HG02938 (cell line): ENCODE measurements around the gene PIWIL1.

Experiments used
- ATAC-seq: cut with Tn5 transposase; IDR thresholded peaks from one replicate; pipeline ENCODE4 v1.9.1; 2021; ENCODE audit warnings: mild to moderate bottlenecking, moderate library complexity; ENCODE audit not compliant: unreplicated experiment

Gene PIWIL1

DNA sequence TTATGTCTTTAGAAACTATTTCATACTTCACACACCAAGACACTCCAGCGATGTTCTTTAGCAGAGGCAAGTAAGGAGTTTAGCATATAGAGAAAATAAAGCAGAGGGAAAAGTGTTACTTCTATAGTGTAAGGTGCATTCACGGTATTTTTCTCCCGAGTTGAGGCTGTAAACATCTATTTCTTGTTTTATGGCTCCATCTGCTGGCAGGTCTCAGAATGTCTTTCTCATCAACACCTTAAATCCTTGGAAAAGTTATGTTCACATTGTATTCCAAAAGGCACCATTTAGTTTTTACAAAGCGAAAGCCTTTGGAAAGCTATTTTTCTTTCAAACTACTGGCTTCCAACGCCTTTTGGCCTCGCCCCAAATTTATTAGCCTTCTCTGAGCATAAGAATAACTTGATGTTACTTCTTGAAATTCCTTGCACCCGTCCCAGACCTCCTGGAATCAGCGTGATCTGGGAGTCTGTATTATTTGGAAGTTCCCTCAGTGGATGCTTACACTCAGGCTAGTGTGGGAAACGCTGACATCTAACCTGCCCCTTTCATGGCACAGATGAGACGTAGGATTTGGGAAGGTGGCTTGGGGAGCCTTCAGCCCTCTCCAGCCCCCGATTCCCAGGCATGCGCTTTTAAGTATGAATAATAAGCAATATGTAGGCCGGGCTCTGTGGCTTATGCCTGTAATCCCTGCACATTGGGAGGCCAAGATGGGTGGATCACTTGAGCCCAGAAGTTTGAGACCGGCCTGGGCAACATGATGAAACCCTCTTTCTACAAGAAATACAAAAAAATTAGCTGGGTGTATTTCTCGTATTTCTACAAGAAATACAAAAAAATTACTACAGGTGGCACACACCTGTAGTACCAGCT lies 1.9 kb upstream of the PIWIL1 start:
- no peak for ATAC-seq

DNA sequence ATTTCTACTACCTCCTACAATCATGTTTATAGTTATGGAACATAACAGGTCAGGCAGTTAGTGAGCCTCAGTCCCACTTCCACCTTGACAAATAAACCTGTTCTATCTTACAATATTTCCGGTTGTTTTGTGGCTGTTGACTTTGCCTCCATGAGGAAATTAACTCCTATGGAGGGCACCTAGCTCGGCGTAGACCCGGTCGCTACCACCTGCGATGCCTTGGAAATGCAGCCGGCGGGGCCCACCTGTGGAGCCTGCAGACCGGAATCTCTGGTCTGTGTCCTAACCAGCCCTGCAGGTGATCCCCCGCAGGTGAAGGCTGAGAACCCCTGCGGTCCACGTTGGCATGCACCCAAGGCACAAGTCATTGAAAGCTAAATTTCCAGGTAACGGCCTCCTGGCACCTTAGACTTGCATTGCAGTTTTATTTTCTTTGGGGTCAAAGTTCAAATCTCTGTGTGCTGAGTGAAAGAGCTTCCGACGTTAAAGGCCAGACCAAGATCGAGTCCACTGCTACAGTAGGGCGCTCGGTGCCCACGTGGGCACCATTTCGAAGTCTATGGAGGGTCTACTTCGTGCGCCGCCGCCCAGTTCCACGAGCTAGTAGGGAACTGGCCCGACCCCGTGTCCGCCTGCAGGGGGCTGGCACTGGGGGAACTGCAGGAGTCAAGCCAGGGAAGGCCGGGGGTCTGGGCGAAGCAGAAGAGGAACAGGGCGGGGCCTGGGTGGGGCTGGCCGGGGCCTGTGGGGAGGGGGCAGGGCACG lies 782 bp upstream of the PIWIL1 start:
- no peak for ATAC-seq

DNA sequence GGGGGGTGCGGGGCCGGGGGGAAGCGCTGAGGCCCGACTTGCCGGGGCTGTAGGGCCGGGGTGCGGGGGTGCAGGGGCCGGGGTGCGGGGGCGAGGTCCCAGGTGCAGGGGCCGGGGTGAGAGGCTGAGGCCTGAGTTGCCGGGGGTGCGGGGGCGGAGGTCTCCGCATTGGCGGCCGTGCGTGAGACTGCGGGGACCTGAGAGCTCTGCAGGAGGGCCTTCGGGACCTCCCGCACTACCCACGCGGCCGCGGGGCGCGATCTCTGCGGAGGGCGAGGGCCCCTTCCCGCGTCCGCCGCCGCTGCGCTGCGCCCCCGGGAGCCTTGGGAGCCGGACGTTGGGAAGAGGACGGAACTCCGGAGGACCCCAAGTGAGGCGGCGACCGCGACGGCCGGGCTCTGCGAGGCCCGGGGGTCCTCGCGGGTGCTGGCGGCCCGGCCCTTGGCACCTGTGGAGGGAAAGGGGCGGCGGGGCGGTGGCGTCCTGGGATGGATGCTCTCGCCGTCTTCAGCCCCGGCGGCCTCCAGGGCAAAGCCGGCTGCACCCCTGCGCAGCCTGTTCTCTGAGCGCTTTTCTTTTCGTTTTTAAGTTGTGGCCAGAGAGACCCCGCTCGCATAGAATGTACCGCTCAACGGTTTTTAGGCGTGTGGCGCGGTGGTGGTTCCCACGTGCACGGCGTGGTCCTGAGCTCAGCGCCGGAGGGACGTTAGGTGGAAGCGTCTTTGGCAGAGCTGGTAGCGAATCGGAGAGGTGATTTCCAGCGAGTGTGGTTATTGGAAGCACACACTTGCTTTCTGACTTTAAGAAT lies 1.3 kb downstream of the PIWIL1 start:
- no peak for ATAC-seq

DNA sequence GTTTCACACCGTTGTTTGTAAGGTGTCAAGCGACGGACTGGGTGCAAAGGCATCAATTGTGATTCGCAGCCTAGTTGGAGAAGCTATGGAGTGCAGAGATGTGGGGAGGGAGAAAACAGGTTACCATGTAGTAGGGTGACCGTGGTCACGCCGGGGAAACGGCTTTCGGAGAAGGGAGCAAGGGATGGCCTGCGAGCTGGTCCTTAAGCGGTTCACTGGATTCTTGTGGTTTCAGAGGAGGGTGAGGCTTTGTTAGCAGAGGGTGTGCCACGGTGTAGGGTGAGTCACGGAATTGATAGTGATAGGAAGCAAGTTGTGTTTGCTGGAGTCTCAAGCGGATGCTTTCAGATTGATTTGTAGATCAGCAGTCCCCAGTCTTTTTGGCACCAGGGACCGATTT lies 2.3 kb downstream of the PIWIL1 start:
- ATAC-seq: no peak

DNA sequence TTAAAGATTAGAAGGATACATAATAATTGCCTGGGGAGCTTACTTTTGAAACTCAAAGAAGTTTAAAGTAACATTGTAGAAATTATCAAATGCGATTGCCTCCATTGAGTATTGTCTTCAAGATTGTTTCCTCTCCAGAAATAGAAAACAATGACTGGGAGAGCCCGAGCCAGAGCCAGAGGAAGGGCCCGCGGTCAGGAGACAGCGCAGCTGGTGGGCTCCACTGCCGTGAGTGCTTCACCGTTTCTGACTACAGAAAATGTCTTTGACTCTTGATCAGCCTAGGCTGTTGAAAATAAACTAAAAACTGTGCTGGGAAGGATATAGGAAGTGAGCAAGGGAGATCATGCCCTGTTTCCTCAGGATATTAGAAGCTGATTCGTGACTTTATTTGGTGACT lies 4.8 kb downstream of the PIWIL1 start:
- no peak for ATAC-seq

DNA sequence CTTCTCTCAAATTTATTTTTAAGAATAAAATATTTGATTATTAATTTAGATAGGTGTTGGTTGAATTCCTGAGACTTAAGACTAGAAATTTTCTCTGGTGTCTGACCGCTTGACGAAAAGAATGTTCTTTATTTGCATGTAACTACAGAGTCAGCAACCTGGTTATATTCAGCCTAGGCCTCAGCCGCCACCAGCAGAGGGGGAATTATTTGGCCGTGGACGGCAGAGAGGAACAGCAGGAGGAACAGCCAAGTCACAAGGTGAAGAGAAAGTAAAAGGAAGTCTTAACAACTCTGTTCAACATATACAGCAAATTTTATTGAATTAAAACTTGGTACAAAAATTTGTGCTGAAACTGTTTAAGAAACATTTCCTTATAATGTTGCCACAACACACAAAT lies 5.2 kb downstream of the PIWIL1 start:
- no peak for ATAC-seq

DNA sequence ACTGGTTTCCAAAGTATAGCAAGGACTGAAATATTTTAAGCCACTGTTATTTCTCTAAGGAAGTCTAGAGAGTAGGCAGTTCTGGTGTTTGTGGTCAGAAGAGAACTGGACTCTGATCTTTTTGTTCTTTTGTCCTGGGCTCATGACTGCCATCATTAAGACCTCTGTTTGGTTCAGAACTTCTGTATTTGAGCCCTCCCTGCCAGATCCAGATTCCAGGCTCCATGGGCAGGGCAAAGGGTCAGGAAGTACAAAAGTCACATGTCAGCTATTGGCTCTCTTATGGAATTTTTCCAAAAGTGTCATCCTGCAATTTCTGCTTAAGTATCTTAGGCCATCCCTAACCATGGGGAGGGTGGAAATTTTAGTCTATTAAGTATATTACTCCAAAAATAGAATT lies 6.8 kb downstream of the PIWIL1 start:
- no peak for ATAC-seq

DNA sequence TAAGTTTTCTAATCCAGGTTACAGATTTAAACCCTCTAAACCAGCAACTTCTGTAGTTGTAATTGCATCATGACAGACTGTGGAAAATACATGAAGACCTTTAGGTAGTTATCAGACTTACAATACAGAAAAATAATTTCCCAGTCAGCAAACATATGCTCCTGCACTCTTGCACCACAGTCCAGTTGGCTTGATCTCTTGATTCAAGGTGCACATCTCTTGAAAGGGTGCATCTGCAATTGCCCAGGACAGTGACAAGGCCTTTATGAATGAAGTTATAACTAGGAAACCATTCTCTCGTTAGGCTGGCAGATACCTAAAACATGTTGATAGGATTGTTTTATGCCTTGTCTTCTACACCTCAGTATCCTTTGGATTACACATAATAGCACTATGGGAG lies 7.6 kb downstream of the PIWIL1 start:
- ATAC-seq: no peak

DNA sequence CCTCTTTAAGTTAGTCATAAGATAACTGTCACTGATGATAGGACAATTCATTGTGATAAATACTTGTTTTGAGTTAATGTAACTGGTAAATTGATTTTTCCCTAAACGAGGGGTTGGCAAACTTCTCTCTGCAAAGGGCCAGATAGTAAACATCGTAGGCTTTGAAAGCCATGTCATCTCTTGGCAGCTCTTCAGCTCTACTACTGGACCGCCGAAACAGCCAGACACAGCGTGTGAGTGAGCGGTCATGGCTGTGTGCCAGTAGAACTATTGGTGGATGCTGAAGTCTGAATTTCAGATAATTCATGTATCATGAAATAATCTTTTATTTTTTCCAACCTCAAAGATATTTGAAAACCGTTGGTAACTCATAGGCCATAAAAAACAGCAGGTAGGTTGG lies 9.9 kb downstream of the PIWIL1 start:
- ATAC-seq: no peak

DNA sequence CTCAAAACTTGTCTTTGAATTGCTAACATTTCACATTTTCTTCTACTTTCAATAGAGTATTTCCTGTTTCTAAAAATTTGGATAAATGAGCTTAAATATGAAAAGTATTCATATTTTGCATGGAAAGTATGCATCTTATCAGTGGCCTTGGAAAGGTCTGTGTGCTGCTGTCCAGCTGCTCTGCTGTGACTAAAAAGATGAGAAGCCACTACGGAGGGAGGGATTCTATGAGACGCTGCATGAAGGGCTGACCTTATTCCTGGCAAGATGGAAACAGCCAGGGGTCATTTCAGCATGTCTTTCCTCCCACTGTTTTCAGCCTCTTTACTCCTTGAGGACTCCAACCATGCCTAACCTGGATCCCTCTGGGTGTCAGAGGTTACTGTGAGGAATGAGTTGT lies 13.0 kb downstream of the PIWIL1 start:
- ATAC-seq: no peak

DNA sequence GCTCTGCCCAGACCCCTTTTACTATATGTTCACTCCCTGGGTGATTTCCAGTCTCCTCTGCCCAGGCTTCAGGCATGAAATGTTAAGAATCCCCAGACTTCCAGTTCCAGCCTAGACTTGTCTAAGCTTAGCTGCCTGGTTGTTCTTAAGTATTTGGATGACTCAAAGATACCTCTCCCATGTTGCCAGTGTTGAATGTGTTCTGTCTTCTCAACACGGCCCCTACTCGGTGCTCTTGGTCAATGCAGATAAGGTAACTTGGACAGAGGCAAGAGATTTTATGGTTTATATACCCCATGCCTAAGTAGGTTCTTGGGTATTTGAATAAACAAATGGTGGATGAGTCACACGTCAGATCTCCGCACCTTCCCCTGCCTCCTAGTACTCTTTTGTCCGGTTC lies 13.6 kb downstream of the PIWIL1 start:
- no peak for ATAC-seq

DNA sequence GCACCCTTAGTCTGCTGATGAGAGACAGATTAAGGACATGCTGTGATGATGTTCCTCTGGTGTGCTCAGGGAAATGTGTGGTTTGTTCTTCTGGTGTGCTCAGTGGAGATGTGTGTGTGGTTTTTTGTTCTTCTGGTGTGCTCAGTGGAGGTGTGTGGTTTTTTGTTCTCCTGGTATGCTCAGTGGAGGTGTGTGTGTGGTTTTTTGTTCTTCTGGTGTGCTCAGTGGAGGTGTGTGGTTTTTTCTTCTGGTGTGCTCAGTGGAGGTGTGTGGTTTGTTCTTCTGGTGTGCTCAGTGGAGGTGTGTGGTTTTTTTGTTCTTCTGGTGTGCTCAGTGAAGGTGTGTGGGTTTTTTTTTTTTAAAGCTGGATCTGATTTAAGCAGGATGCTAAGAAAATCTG lies 15.4 kb downstream of the PIWIL1 start:
- ATAC-seq: no peak

DNA sequence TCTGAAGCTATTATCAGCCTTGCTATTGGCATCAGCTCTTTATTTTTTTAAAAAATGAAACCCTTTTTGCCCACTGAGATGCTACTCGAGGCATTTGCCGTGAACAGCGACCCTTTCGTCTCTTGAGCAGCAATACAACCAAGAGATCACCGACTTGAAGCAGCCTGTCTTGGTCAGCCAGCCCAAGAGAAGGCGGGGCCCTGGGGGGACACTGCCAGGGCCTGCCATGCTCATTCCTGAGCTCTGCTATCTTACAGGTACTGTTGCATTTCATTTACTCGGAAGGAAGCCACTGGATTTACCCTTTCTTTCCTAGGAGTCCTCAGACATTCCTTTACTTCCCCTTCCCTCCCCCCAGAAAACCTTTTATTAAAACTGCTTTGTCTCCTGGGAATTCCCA lies 16.7 kb downstream of the PIWIL1 start:
- no peak for ATAC-seq

DNA sequence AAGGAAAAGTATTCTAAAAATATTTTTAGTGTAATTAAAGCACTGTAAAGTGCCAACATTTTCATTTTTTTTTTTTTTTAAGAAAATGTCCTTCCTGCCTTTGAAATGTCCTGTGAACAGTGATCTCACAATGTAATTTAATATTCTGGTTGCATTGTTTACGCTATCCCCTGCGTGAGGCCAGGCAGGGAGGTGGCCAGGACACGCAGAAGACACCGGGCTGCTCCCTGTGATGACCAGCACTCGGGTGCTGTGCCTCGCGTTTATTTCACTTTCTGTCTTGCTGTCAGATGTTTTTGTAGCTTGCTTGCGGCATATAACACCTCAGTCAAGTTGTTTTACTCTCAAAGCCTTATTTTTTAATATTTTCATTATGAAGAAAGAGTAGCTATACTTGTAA lies 18.5 kb downstream of the PIWIL1 start:
- ATAC-seq: no peak

DNA sequence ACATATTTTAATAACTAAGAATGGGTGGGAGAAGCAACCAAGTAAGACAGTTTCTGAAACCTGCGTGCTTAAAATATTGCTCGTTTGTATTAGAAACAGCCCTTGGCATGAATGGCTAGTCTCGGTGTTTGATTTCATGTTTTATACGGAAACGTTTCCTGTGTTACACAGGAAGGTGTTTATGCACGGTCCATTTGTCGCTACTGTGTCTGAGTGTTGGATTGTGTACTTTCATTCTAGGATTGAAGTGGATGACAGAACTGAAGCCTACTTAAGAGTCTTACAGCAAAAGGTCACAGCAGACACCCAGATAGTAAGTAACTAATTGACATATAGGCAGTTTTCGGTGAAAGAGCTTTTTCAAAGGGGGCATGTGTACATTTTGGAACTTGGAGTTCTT lies 19.6 kb downstream of the PIWIL1 start:
- ATAC-seq: no peak

DNA sequence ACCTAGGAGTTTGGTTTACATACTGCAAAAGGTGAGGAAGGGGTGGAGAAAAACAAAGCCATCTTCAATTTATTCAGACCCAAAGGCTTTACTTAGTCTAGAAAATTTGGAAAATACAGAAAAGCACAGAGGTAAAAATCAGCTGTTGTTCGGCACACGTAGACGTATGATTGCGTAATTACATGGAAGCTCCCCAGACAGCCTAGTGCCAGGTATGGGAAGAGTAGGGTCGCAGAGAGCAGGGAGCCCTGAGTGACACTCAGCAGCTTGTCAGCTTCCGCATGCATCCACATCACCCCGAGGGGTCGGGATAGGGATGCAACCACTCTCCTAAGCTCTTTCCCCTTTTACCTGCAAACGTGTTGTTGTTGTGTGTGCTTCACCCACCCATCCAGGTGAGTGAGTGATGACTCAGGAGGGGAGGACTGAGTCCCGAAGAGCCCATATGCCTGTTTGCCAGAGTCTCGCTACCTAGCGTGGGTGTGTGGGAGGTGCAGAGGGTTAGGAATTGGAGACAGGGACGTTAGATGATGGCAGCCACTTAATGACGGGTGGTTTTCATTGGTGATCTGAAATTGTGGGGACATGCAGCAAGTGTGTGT lies 20.1 kb downstream of the PIWIL1 start:
- no peak for ATAC-seq

DNA sequence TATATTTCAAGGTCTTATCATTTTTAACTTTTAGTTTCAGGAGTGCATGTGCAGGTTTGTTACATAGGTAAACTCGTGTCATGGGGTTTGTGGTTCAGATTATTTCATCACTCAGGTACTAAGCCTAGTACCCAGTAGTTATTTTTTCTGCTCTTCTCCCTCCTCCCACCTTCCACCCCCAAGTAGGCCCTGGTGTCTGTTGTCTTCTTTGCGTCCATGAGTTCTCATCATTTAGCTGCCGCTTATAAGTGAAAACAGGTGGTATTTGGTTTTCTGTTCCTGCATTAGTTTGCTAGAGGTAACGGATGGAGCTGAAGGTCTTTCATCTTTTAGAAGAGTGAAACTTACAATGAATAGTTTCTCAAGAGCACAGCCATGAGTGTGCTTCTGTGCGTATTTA lies 24.4 kb downstream of the PIWIL1 start:
- no peak for ATAC-seq

DNA sequence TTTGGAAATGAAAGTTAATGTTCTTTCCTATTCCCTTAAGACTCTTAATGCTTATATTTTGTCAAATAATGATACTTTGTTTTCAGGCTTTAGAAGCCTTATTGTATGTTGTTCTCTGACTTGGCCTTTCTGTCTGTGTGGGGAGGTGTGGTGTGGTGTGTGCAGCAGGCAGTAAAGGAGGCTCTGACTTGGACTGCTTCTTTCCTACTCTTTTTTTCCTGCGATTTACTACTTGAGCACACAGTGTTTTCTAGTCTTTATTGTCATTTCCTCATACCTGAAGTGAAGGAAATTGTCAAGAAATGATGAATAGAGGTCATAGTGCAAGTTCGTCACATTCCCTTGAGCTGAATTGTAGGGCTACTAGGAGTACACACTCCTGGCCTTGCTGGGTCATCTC lies 26.9 kb downstream of the PIWIL1 start:
- no peak for ATAC-seq

DNA sequence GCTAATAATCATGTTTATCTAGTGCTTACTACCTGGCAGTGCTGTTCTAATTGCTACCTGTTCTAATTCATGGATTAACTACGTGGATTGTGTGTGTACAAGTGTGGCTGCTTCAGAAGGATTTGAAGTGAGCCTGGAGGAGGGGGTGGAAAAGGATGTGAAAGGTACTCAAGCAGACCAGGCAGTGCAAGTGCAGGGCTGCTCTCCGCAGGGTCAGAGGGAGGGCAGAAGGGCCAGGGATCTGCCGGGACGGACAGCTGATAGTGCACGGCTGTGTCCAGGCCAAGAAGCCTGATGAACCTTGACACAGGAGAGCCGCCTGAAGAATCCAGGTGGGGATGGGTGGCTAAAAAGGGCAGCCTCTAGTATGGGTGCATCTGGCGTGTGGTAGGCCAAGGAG lies 28.5 kb downstream of the PIWIL1 start:
- no peak for ATAC-seq

DNA sequence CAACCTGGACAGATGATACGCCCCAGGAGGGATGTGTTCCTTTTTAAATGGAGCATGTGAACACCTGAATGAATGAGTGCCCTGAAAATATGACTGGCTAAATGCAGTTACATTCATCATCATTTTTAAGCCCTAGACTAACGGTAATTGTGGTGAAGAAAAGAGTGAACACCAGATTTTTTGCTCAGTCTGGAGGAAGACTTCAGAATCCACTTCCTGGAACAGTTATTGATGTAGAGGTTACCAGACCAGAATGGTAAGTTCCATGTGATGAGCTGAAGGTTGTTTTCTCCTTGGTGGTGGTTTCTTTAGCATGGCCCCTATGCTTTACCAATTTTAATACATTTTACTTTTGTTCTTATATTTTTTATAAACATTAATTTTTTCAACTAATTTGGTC lies 29.3 kb downstream of the PIWIL1 start:
- no peak for ATAC-seq

DNA sequence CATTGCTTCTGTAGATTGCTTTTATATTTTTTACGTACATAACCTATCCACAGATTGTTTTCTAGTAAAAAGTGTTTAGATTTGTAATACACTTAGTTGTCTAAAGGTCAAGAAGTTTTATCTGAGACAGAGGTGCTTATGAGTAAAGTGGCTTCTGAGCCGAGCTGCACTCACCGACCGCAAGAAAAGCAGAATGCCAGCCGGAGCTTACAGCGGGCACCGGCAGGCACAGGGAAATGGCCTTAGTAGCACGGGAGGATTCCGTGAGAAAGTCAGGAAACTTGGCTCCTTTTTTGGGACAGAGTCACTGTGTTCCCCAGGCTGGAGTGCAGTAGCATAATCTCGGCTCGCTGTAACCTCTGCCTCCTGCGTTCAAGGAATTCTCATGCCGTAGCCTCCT lies 29.8 kb downstream of the PIWIL1 start:
- ATAC-seq: no peak
